Sciatic nerve (tissue), 2 donors: ENCODE data around the gene B4GALT5. TPM values are rescaled to one million over a fixed set of nuclear protein-coding genes. Genes with fewer than 3 reads are reported as not detected.
A peak's percentile ranks its signal among the peaks of the same experiment; 100 is the strongest.
"Not testable (repeated sequence)": the region's sequence is repeated elsewhere in the genome, so short reads cannot be mapped to it uniquely, and the experiment has no call there.

Experiments used
- ATAC-seq: fragments of 200-7000 bp; cut with Tn5 transposase; one replicate; pipeline ENCODE4 v1.9.1; 2020; ENCODE audit warnings: mild to moderate bottlenecking, moderate library complexity
- DNase-seq: peaks from one replicate; pipeline ENCODE4 v3.0.0-alpha.2; 2020; ENCODE audit warnings: low spot score
- intact Hi-C: fragments of 100-400 bp; cut with DNase I; formaldehyde crosslinking; loops from one replicate; pipeline ENCODE4 v1.14.2; 2022
- total RNA-seq: library from RNA; stranded (reverse); fragmentation: NEBNext Ultra II Directional; extraction: Animal tissue kit (Norgen Biotek cat#: 25700); gene quantifications from one replicate; pipeline ENCODE4 v1.2.1, GENCODE V29; 2021
- donor health status: DM: no; HTN: no; CAD: no.
- donor health status: DM: no; HTN: no; CAD: no.

B4GALT5 gene
- total RNA-seq, 1 donor from 2014 or later, result 36.0 TPM

GRCh38 chr20:49641683-49642656 is 71.7 kb downstream of the B4GALT5 start:
- ATAC-seq (no peak), DNase-seq (no peak)
- intact Hi-C loops, result no loop called here

- intact Hi-C loops, result no loop called here
- no peak for DNase-seq
These were observed 76.5 kb downstream of the B4GALT5 start for GRCh38 chr20:49637046-49637637.

GRCh38 chr20:49636447-49636846 is 77.2 kb downstream of the B4GALT5 start:
- ATAC-seq (peak; percentile 20), DNase-seq (no peak)
- intact Hi-C loops, result no loop called here

More at GRCh38 chr20:49637046-49637637, 76.5 kb downstream of the B4GALT5 start:
- ATAC-seq, result no peak

GRCh38 chr20:49635866-49636265 is 77.8 kb downstream of the B4GALT5 start:
- intact Hi-C loops, result no loop called here
- ATAC-seq (peak; percentile 31), DNase-seq (no peak)

- DNase-seq (no peak), ATAC-seq (peak; percentile 78)
- intact Hi-C loops, result no loop called here
These were observed 78.5 kb downstream of the B4GALT5 start for GRCh38 chr20:49635166-49635565.

- intact Hi-C loops, result no loop called here
These were observed 79.6 kb downstream of the B4GALT5 start for GRCh38 chr20:49634116-49634515.

GRCh38 chr20:49633643-49634042 is 80.0 kb downstream of the B4GALT5 start:
- ATAC-seq (no peak), DNase-seq (no peak)
- intact Hi-C loops, result no loop called here

More at GRCh38 chr20:49634116-49634515, 79.6 kb downstream of the B4GALT5 start:
- no peak for ATAC-seq
- no peak for DNase-seq

GRCh38 chr20:49633023-49633422 is 80.7 kb downstream of the B4GALT5 start:
- intact Hi-C loops, result no loop called here

GRCh38 chr20:49631856-49632418 is 81.7 kb downstream of the B4GALT5 start:
- ATAC-seq (no peak), DNase-seq (no peak)
- intact Hi-C loops, result no loop called here

More at GRCh38 chr20:49633023-49633422, 80.7 kb downstream of the B4GALT5 start:
- ATAC-seq (no peak), DNase-seq (no peak)

GRCh38 chr20:49631061-49631716 is 82.5 kb downstream of the B4GALT5 start:
- no peak for DNase-seq
- intact Hi-C loops, result no loop called here
- ATAC-seq, result peak; percentile 68

- no peak for DNase-seq
- intact Hi-C loops, result no loop called here
- ATAC-seq, result no peak
These were observed 83.2 kb downstream of the B4GALT5 start for GRCh38 chr20:49630396-49630951.

- DNase-seq (no peak), ATAC-seq (no peak)
- intact Hi-C loops, result no loop called here
These were observed 84.1 kb downstream of the B4GALT5 start for GRCh38 chr20:49629606-49630005.

GRCh38 chr20:49628280-49628679 is 85.4 kb downstream of the B4GALT5 start:
- intact Hi-C loops, ATAC-seq, DNase-seq: not testable (repeated sequence)

- no peak for ATAC-seq
- DNase-seq, result no peak
- intact Hi-C loops, result no loop called here
These were observed 86.3 kb downstream of the B4GALT5 start for GRCh38 chr20:49627329-49627761.

GRCh38 chr20:49624988-49625387 is 88.7 kb downstream of the B4GALT5 start:
- ATAC-seq, intact Hi-C loops, DNase-seq: not testable (repeated sequence)

- intact Hi-C loops, result no loop called here
These were observed 89.4 kb downstream of the B4GALT5 start for GRCh38 chr20:49624317-49624716.

GRCh38 chr20:49622243-49622642 is 91.4 kb downstream of the B4GALT5 start:
- ATAC-seq (no peak), DNase-seq (no peak)
- intact Hi-C loops, result no loop called here

More at GRCh38 chr20:49624317-49624716, 89.4 kb downstream of the B4GALT5 start:
- DNase-seq (no peak), ATAC-seq (no peak)

- ATAC-seq (no peak), DNase-seq (no peak)
- intact Hi-C loops, result no loop called here
These were observed 93.1 kb downstream of the B4GALT5 start for GRCh38 chr20:49620364-49621240.
